ENCODE measurements around the gene WTAP. TPM values are rescaled to one million over a fixed set of nuclear protein-coding genes. Genes with fewer than 3 reads are reported as not detected.
A peak's percentile ranks its signal among the peaks of the same experiment; 100 is the strongest.

The WTAP gene
- total and polyA plus RNA-seq, 2 experiments from 2014 or later = 108 to 121 TPM

GRCh38 chr6:159759645-159760044 lies 32.3 kb downstream of the WTAP start:
- no peak for TF ChIP-seq ETS1 (IDR thresholded peaks at IDR 0.05)
- TF ChIP-seq CTCF (conservative IDR thresholded peaks at IDR 0.05; ENCODE audit: low read depth in 2 of 2) = no peak
- Mint-ChIP-seq H3K36me3 (ENCODE audit: low read depth) (peaks cover 70% of the 10 kb centered on the region), H3K9me3 (no peaks in the 10 kb centered on the region; the same call in 2 of the 3 replicates), H3K4me3 (peak overlapping the region; percentile 25), H3K4me1 (peaks cover 34% of the 10 kb centered on the region), H3K27me3 (ENCODE audit: insufficient read depth, low read depth, poor library complexity) (peaks cover 20% of the 10 kb centered on the region), H3K27ac (peak overlapping the region; percentile 37)
- Histone ChIP-seq H4K20me1 (replicated peaks; ENCODE audit: insufficient read depth) (0 out of 2 replicates have a peak, but pooled peaks cover 7% of the 10 kb centered on the region), H2AFZ (no peak overlapping the region), H3K4me2 (peak overlapping the region; percentile 0), H3K27ac (ENCODE audit: low read depth) (peak overlapping the region; percentile 75), H3K79me2 (replicated peaks; ENCODE audit: insufficient read depth) (peaks cover 26% of the 10 kb centered on the region), H3K27me3 (ENCODE audit: insufficient read depth) (no peaks in the 10 kb centered on the region), H3K36me3 (ENCODE audit: insufficient read depth) (peaks cover 34% of the 10 kb centered on the region; the same call in 1 of the 2 replicates), H3K4me1 (ENCODE audit: insufficient read depth) (peaks cover 18% of the 10 kb centered on the region), H3K9me2 (ENCODE audit: insufficient read depth) (no peaks in the 10 kb centered on the region), H3K4me3 (no peak overlapping the region), H3F3A (replicated peaks; ENCODE audit: low read depth) (peaks cover 5% of the 10 kb centered on the region)
- DNase-seq (ENCODE audit: low spot score) (no peak), ATAC-seq (no peak)

- Mint-ChIP-seq H3K27ac (peak overlapping the region; percentile 94), H3K4me1 (peaks cover 37% of the 10 kb centered on the region), H3K4me3 (peak overlapping the region; percentile 90), H3K9me3 (no peaks in the 10 kb centered on the region; the same call in 2 of the 3 replicates), H3K27me3 (ENCODE audit: insufficient read depth, low read depth, poor library complexity) (peaks cover 20% of the 10 kb centered on the region), H3K36me3 (ENCODE audit: low read depth) (peaks cover 70% of the 10 kb centered on the region)
- peak overlapping the region; percentile 98 for H3K27ac ChIP-seq (ENCODE audit: low read depth)
- H3K4me1 ChIP-seq (ENCODE audit: insufficient read depth) = peaks cover 18% of the 10 kb centered on the region
- H3F3A ChIP-seq (replicated peaks; ENCODE audit: low read depth) = peaks cover 5% of the 10 kb centered on the region
- H3K27me3 ChIP-seq (ENCODE audit: insufficient read depth) = no peaks in the 10 kb centered on the region
- H2AFZ ChIP-seq = no peak overlapping the region
- ATAC-seq = peak; percentile 40
- H3K4me3 ChIP-seq = peak overlapping the region; percentile 88
- peaks cover 34% of the 10 kb centered on the region; the same call in 1 of the 2 replicates for H3K36me3 ChIP-seq (ENCODE audit: insufficient read depth)
- peak; percentile 93 for DNase-seq (ENCODE audit: low spot score)
- 0 out of 2 replicates have a peak, but pooled peaks cover 9% of the 10 kb centered on the region for H4K20me1 ChIP-seq (replicated peaks; ENCODE audit: insufficient read depth)
- TF ChIP-seq CTCF (conservative IDR thresholded peaks at IDR 0.05; ENCODE audit: low read depth in 2 of 2) (no peak), POLR2AphosphoS5 (IDR thresholded peaks at IDR 0.05; ENCODE audit: low read depth) (0 out of 2 replicates have a peak, but pooled peaks have one; percentile 15), ZNF114 (CRISPR knock-in tag; IDR thresholded peaks at IDR 0.05) (no peak)
- peak overlapping the region; percentile 71 for H3K4me2 ChIP-seq
- no peaks in the 10 kb centered on the region for H3K9me2 ChIP-seq (ENCODE audit: insufficient read depth)
- peaks cover 35% of the 10 kb centered on the region for H3K79me2 ChIP-seq (replicated peaks; ENCODE audit: insufficient read depth)
These were observed 33.3 kb downstream of the WTAP start for GRCh38 chr6:159760602-159761057.

Measured in GM23338 (cell line).